Lung (tissue), 12 donors: ENCODE results near the gene RAB22A. TPM values are rescaled to one million over a fixed set of nuclear protein-coding genes. Genes with fewer than 3 reads are reported as not detected.

Experiments
- ATAC-seq: fragments of 200-7000 bp; cut with Tn5 transposase; one replicate; pipeline ENCODE4 v1.9.1; 2020; ENCODE audit warnings: moderate number of reproducible peaks; ENCODE audit not compliant: insufficient read depth, low FRiP score
- DNase-seq, 3 donors: peaks; one replicate each; pipeline ENCODE4 v3.0.0-alpha.2; 2013 to 2017
- H3K27ac ChIP-seq, 2 donors: one replicate each; pipeline ENCODE4 v1.5.1; 2013; ENCODE audit warnings: mild to moderate bottlenecking in 2 of 2, moderate library complexity in 2 of 2, control low read depth in 1 of 2, inconsistent platforms in 1 of 2, low read depth in 1 of 2, low read length in 1 of 2
- H3K27me3 ChIP-seq, 3 donors: one replicate each; pipeline ENCODE4 v1.5.1; 2013; ENCODE audit warnings: low read length in 2 of 3; ENCODE audit not compliant: control insufficient read depth in 3 of 3, insufficient read depth in 3 of 3
- H3K36me3 ChIP-seq, 4 donors: one replicate each; pipeline ENCODE4 v1.5.1; 2013; ENCODE audit warnings: low read length in 4 of 4, mild to moderate bottlenecking in 1 of 4, moderate library complexity in 1 of 4; ENCODE audit not compliant: control insufficient read depth in 4 of 4, insufficient read depth in 4 of 4
- H3K4me1 ChIP-seq, 5 donors: one replicate each; pipeline ENCODE4 v1.5.1; 2013; ENCODE audit warnings: low read length in 5 of 5, mild to moderate bottlenecking in 2 of 5, moderate library complexity in 1 of 5; ENCODE audit not compliant: control insufficient read depth in 5 of 5, insufficient read depth in 5 of 5
- H3K4me3 ChIP-seq: one replicate; pipeline ENCODE4 v1.5.1; 2013; ENCODE audit warnings: mild to moderate bottlenecking, control low read depth, moderate library complexity
- H3K9ac ChIP-seq, 2 donors: one replicate each; pipeline ENCODE4 v1.5.1; 2013; ENCODE audit warnings: low read length in 2 of 2, control low read depth in 1 of 2; ENCODE audit not compliant: insufficient read depth in 1 of 2
- H3K9me3 ChIP-seq, 4 donors: one replicate each; pipeline ENCODE4 v1.5.1; 2013; ENCODE audit warnings: low read length in 3 of 4, mild to moderate bottlenecking in 1 of 4, moderate library complexity in 1 of 4; ENCODE audit not compliant: control insufficient read depth in 4 of 4, insufficient read depth in 3 of 4
- CTCF ChIP-seq: IDR thresholded peaks from 2 replicates; pipeline ENCODE4 v1.5.1; 2012; ENCODE audit warnings: mild to moderate bottlenecking; ENCODE audit errors: control extremely low read depth, extremely low read depth
- WGBS, 2 donors: extraction: QIAGEN DNeasy Blood & Tissue Kit; methylation state at CpG; one replicate each; pipeline ENCODE4 v1.1.7; 2013; 5-methylcytosine and 5-hydroxymethylcytosine counted together
- polyA plus RNA-seq, 2 donors: library from polyadenylated mRNA; stranded (reverse); fragments of 200-250 nt; gene quantifications; one replicate each; pipeline ENCODE4 v1.2.1, GENCODE V29; 2013
- total RNA-seq, 2 donors: library from RNA; depleted of rRNA in 1 of 2; stranded (reverse); fragments of >200 nt in 1 of 2; gene quantifications; one replicate each; pipeline ENCODE4 v1.2.1, GENCODE V29; 2014 to 2021
- donor health status: control.
- donor health status: control.
- donor health status: Bipolar disorder and iron deficiency.
- donor health status: healthy.
- donor health status: DM: yes; HTN: yes; CAD: no.

The RAB22A gene
- total and polyA plus RNA-seq, 4 donors = 6.0 to 25.1 (median 12.8) TPM

GRCh38 chr20:58264271-58264670 lies 45.2 kb upstream of the RAB22A start:
- no peak overlapping the region for H3K27ac ChIP-seq
- H3K27me3 ChIP-seq = no peaks in the 10 kb centered on the region
- H3K36me3 ChIP-seq = peaks cover 3 to 31% (median 7%) of the 10 kb centered on the region in 4 donors
- no peak overlapping the region for H3K9ac ChIP-seq
- no peak overlapping the region for H3K4me3 ChIP-seq
- TF ChIP-seq CTCF = no peak
- H3K9me3 ChIP-seq = no peaks in the 10 kb centered on the region
- 92 to 95% methylated on average over 6 of the region's 6 CpGs for WGBS, 2 donors
- peaks cover 0 to 11% (median 0%) of the 10 kb centered on the region in 5 donors for H3K4me1 ChIP-seq
- ATAC-seq (no peak), DNase-seq (no peak)

GRCh38 chr20:58267389-58268215 lies 41.9 kb upstream of the RAB22A start:
- no peak for TF ChIP-seq CTCF
- H3K4me1 ChIP-seq = peaks cover 0 to 27% (median 3%) of the 10 kb centered on the region in 5 donors
- H3K36me3 ChIP-seq = peaks cover 3 to 27% (median 7%) of the 10 kb centered on the region in 4 donors
- DNase-seq (no peak), ATAC-seq (no peak)
- no peak overlapping the region for H3K9ac ChIP-seq
- 80 to 93% methylated on average over 9 of the region's 9 CpGs for WGBS, 2 donors
- no peaks in the 10 kb centered on the region for H3K9me3 ChIP-seq
- H3K27me3 ChIP-seq = no peaks in the 10 kb centered on the region
- H3K4me3 ChIP-seq = no peak overlapping the region
- no peak overlapping the region for H3K27ac ChIP-seq

GRCh38 chr20:58268421-58268821 lies 41.1 kb upstream of the RAB22A start:
- peaks cover 0 to 22% (median 7%) of the 10 kb centered on the region in 4 donors for H3K36me3 ChIP-seq
- H3K9ac ChIP-seq = no peak overlapping the region
- ATAC-seq (no peak), DNase-seq (no peak)
- peaks cover 0 to 29% (median 3%) of the 10 kb centered on the region in 5 donors for H3K4me1 ChIP-seq
- TF ChIP-seq CTCF = no peak
- no peaks in the 10 kb centered on the region for H3K27me3 ChIP-seq
- H3K27ac ChIP-seq = no peak overlapping the region
- no peak overlapping the region for H3K4me3 ChIP-seq
- no peaks in the 10 kb centered on the region for H3K9me3 ChIP-seq
- WGBS, 2 donors = 80 to 89% methylated on average over 7 of the region's 7 CpGs
